ENCODE measurements around the gene LIMK1. TPM values are rescaled to one million over a fixed set of nuclear protein-coding genes. Genes with fewer than 3 reads are reported as not detected.

The LIMK1 gene
- total RNA-seq, 1 donor from 2014 or later = 65.1 TPM

GRCh38 chr7:74069790-74070618, 13.6 kb upstream of the LIMK1 start:
- no peaks in the 10 kb centered on the region for H3K9me3 Mint-ChIP-seq (ENCODE audit: low read depth)
- no peaks in the 10 kb centered on the region for H3K27me3 Mint-ChIP-seq
- TF ChIP-seq CTCF (IDR thresholded peaks at IDR 0.05; ENCODE audit: unreplicated experiment) = no peak
- no peak overlapping the region for H3K27ac Mint-ChIP-seq
- DNase-seq (ENCODE audit: low spot score, unreplicated experiment) = no peak
- H3K4me3 Mint-ChIP-seq (ENCODE audit: low read depth) = no peak overlapping the region
- H3K4me1 Mint-ChIP-seq (ENCODE audit: low read depth) = no peaks in the 10 kb centered on the region
- H3K36me3 Mint-ChIP-seq (ENCODE audit: insufficient read depth) = no peaks in the 10 kb centered on the region

GRCh38 chr7:74070619-74070921, 13.0 kb upstream of the LIMK1 start:
- Mint-ChIP-seq H3K4me1 (ENCODE audit: low read depth) (no peaks in the 10 kb centered on the region), H3K36me3 (ENCODE audit: insufficient read depth) (no peaks in the 10 kb centered on the region), H3K4me3 (ENCODE audit: low read depth) (no peak overlapping the region), H3K9me3 (ENCODE audit: low read depth) (no peaks in the 10 kb centered on the region), H3K27ac (no peak overlapping the region), H3K27me3 (no peaks in the 10 kb centered on the region)
- no peak for TF ChIP-seq CTCF (IDR thresholded peaks at IDR 0.05; ENCODE audit: unreplicated experiment)
- no peak for DNase-seq (ENCODE audit: low spot score, unreplicated experiment)

GRCh38 chr7:74071121-74071520, 12.5 kb upstream of the LIMK1 start:
- no peaks in the 10 kb centered on the region for H3K36me3 Mint-ChIP-seq (ENCODE audit: insufficient read depth)
- no peaks in the 10 kb centered on the region for H3K4me1 Mint-ChIP-seq (ENCODE audit: low read depth)
- H3K27me3 Mint-ChIP-seq = no peaks in the 10 kb centered on the region
- no peaks in the 10 kb centered on the region for H3K9me3 Mint-ChIP-seq (ENCODE audit: low read depth)
- H3K4me3 Mint-ChIP-seq (ENCODE audit: low read depth) = no peak overlapping the region
- DNase-seq (ENCODE audit: low spot score, unreplicated experiment) = no peak
- TF ChIP-seq CTCF (IDR thresholded peaks at IDR 0.05; ENCODE audit: unreplicated experiment) = no peak
- no peak overlapping the region for H3K27ac Mint-ChIP-seq

- Mint-ChIP-seq H3K36me3 (ENCODE audit: insufficient read depth) (no peaks in the 10 kb centered on the region), H3K9me3 (ENCODE audit: low read depth) (no peaks in the 10 kb centered on the region), H3K27me3 (no peaks in the 10 kb centered on the region), H3K27ac (no peak overlapping the region), H3K4me1 (ENCODE audit: low read depth) (no peaks in the 10 kb centered on the region), H3K4me3 (ENCODE audit: low read depth) (no peak overlapping the region)
- DNase-seq (ENCODE audit: low spot score, unreplicated experiment) = no peak
- TF ChIP-seq CTCF (IDR thresholded peaks at IDR 0.05; ENCODE audit: unreplicated experiment) = no peak
Measured at GRCh38 chr7:74074770-74075169, 8.8 kb upstream of the LIMK1 start.

GRCh38 chr7:74078461-74078860, 5.1 kb upstream of the LIMK1 start:
- Mint-ChIP-seq H3K36me3 (ENCODE audit: insufficient read depth) (no peaks in the 10 kb centered on the region), H3K9me3 (ENCODE audit: low read depth) (no peaks in the 10 kb centered on the region), H3K4me1 (ENCODE audit: low read depth) (peaks cover 3% of the 10 kb centered on the region), H3K27ac (peak overlapping the region; percentile 57), H3K4me3 (ENCODE audit: low read depth) (no peak overlapping the region), H3K27me3 (no peaks in the 10 kb centered on the region)
- TF ChIP-seq CTCF (IDR thresholded peaks at IDR 0.05; ENCODE audit: unreplicated experiment) = no peak
- DNase-seq (ENCODE audit: low spot score, unreplicated experiment) = no peak

All from progenitor cell of endocrine pancreas (in vitro differentiated cells).